HEK293 (cell line): ENCODE data around the gene UBA52.

Experiments
- KLF16 ChIP-seq: fragments of 450-650 bp; formaldehyde crosslinking; IDR thresholded peaks from 2 replicates; pipeline ENCODE4 v1.5.1; 2017; ENCODE audit warnings: missing biosample characterization, missing genetic modification characterization
- PRDM1 ChIP-seq: fragments of 450-650 bp; formaldehyde crosslinking; IDR thresholded peaks from 2 replicates; pipeline ENCODE4; 2016; ENCODE audit warnings: missing biosample characterization, missing genetic modification characterization
- TCF7L2 ChIP-seq: IDR thresholded peaks from 2 replicates; pipeline ENCODE4 v1.6.1; 2011; ENCODE audit warnings: low read depth, mild to moderate bottlenecking, inconsistent platforms, low read length, moderate library complexity, borderline replicate concordance
- ZEB2 ChIP-seq: fragments of 450-650 bp; formaldehyde crosslinking; IDR thresholded peaks from 2 replicates; pipeline ENCODE4 v1.5.1; 2016; ENCODE audit warnings: missing biosample characterization, missing genetic modification characterization
- ZFP37 ChIP-seq: fragments of 450-650 bp; formaldehyde crosslinking; IDR thresholded peaks from 2 replicates; pipeline ENCODE4 v1.5.1; 2016; ENCODE audit warnings: missing biosample characterization, missing genetic modification characterization
- ZNF335 ChIP-seq: fragments of 450-650 bp; formaldehyde crosslinking; conservative IDR thresholded peaks from 2 replicates; pipeline ENCODE4 v1.5.1; 2016; ENCODE audit warnings: missing biosample characterization, missing genetic modification characterization
- ZNF394 ChIP-seq: fragments of 450-650 bp; formaldehyde crosslinking; IDR thresholded peaks from 2 replicates; pipeline ENCODE4 v1.5.1; 2016; ENCODE audit warnings: missing biosample characterization, missing genetic modification characterization, mild to moderate bottlenecking, moderate library complexity, borderline replicate concordance
- ZNF423 ChIP-seq: fragments of 450-650 bp; formaldehyde crosslinking; IDR thresholded peaks from 2 replicates; pipeline ENCODE4 v1.5.1; 2016; ENCODE audit warnings: missing biosample characterization, missing genetic modification characterization
- ZNF639 ChIP-seq: fragments of 450-650 bp; formaldehyde crosslinking; IDR thresholded peaks from 2 replicates; pipeline ENCODE4 v1.5.1; 2016; ENCODE audit warnings: missing biosample characterization, missing genetic modification characterization
- ZNF707 ChIP-seq: fragments of 450-650 bp; formaldehyde crosslinking; IDR thresholded peaks from 2 replicates; pipeline ENCODE4 v1.5.1; 2016; ENCODE audit warnings: missing biosample characterization, missing genetic modification characterization
- ZNF76 ChIP-seq: fragments of 450-650 bp; formaldehyde crosslinking; IDR thresholded peaks from 2 replicates; pipeline ENCODE4; 2016; ENCODE audit warnings: low read depth, missing biosample characterization, missing genetic modification characterization, borderline replicate concordance
- TF ChIP-seq, protein P1 (sequence below): fragments of 450-650 bp; formaldehyde crosslinking; IDR thresholded peaks from 2 replicates; pipeline ENCODE4 v1.5.1; 2016; ENCODE audit warnings: missing biosample characterization, missing genetic modification characterization
- TF ChIP-seq, protein P2 (sequence below): fragments of 450-650 bp; formaldehyde crosslinking; IDR thresholded peaks from 2 replicates; pipeline ENCODE4 v1.5.1; 2016; ENCODE audit warnings: missing biosample characterization, missing genetic modification characterization, borderline replicate concordance
- TF ChIP-seq, protein P3 (sequence below): fragments of 450-650 bp; formaldehyde crosslinking; IDR thresholded peaks from 2 replicates; pipeline ENCODE4 v1.5.1; 2016; ENCODE audit warnings: missing biosample characterization, missing genetic modification characterization

DNA sequence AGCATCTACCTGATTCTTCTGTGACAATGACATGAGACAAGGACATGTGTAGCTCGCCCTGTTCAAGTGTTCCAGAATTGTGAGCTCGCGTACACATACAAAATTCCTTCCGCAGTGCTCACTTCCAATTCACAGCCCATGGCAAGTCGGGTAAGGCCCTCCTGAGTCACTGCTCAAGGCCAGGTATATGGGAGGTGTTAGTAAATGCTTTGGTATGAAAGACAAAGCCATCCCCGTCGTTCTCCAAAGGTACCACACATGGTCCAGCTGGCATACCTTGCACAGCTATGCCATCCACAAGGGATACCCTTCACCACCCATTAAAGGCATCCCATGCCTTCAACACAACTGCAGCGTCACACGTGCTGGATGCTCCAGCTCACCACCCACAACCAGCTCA is 45.3 kb upstream of the UBA52 start:
- no peak for TF ChIP-seq ZNF394 (tag by site-specific recombination)
- TF ChIP-seq, protein P1, sequence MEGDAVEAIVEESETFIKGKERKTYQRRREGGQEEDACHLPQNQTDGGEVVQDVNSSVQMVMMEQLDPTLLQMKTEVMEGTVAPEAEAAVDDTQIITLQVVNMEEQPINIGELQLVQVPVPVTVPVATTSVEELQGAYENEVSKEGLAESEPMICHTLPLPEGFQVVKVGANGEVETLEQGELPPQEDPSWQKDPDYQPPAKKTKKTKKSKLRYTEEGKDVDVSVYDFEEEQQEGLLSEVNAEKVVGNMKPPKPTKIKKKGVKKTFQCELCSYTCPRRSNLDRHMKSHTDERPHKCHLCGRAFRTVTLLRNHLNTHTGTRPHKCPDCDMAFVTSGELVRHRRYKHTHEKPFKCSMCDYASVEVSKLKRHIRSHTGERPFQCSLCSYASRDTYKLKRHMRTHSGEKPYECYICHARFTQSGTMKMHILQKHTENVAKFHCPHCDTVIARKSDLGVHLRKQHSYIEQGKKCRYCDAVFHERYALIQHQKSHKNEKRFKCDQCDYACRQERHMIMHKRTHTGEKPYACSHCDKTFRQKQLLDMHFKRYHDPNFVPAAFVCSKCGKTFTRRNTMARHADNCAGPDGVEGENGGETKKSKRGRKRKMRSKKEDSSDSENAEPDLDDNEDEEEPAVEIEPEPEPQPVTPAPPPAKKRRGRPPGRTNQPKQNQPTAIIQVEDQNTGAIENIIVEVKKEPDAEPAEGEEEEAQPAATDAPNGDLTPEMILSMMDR (tag by site-specific recombination) = no peak
- TF ChIP-seq, protein P2, sequence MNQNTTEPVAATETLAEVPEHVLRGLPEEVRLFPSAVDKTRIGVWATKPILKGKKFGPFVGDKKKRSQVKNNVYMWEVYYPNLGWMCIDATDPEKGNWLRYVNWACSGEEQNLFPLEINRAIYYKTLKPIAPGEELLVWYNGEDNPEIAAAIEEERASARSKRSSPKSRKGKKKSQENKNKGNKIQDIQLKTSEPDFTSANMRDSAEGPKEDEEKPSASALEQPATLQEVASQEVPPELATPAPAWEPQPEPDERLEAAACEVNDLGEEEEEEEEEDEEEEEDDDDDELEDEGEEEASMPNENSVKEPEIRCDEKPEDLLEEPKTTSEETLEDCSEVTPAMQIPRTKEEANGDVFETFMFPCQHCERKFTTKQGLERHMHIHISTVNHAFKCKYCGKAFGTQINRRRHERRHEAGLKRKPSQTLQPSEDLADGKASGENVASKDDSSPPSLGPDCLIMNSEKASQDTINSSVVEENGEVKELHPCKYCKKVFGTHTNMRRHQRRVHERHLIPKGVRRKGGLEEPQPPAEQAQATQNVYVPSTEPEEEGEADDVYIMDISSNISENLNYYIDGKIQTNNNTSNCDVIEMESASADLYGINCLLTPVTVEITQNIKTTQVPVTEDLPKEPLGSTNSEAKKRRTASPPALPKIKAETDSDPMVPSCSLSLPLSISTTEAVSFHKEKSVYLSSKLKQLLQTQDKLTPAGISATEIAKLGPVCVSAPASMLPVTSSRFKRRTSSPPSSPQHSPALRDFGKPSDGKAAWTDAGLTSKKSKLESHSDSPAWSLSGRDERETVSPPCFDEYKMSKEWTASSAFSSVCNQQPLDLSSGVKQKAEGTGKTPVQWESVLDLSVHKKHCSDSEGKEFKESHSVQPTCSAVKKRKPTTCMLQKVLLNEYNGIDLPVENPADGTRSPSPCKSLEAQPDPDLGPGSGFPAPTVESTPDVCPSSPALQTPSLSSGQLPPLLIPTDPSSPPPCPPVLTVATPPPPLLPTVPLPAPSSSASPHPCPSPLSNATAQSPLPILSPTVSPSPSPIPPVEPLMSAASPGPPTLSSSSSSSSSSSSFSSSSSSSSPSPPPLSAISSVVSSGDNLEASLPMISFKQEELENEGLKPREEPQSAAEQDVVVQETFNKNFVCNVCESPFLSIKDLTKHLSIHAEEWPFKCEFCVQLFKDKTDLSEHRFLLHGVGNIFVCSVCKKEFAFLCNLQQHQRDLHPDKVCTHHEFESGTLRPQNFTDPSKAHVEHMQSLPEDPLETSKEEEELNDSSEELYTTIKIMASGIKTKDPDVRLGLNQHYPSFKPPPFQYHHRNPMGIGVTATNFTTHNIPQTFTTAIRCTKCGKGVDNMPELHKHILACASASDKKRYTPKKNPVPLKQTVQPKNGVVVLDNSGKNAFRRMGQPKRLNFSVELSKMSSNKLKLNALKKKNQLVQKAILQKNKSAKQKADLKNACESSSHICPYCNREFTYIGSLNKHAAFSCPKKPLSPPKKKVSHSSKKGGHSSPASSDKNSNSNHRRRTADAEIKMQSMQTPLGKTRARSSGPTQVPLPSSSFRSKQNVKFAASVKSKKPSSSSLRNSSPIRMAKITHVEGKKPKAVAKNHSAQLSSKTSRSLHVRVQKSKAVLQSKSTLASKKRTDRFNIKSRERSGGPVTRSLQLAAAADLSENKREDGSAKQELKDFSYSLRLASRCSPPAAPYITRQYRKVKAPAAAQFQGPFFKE = no peak
- no peak for TF ChIP-seq ZFP37 (tag by site-specific recombination)
- TF ChIP-seq, protein P3, sequence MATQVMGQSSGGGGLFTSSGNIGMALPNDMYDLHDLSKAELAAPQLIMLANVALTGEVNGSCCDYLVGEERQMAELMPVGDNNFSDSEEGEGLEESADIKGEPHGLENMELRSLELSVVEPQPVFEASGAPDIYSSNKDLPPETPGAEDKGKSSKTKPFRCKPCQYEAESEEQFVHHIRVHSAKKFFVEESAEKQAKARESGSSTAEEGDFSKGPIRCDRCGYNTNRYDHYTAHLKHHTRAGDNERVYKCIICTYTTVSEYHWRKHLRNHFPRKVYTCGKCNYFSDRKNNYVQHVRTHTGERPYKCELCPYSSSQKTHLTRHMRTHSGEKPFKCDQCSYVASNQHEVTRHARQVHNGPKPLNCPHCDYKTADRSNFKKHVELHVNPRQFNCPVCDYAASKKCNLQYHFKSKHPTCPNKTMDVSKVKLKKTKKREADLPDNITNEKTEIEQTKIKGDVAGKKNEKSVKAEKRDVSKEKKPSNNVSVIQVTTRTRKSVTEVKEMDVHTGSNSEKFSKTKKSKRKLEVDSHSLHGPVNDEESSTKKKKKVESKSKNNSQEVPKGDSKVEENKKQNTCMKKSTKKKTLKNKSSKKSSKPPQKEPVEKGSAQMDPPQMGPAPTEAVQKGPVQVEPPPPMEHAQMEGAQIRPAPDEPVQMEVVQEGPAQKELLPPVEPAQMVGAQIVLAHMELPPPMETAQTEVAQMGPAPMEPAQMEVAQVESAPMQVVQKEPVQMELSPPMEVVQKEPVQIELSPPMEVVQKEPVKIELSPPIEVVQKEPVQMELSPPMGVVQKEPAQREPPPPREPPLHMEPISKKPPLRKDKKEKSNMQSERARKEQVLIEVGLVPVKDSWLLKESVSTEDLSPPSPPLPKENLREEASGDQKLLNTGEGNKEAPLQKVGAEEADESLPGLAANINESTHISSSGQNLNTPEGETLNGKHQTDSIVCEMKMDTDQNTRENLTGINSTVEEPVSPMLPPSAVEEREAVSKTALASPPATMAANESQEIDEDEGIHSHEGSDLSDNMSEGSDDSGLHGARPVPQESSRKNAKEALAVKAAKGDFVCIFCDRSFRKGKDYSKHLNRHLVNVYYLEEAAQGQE (tag by site-specific recombination) = no peak
- TF ChIP-seq ZNF423 (tag by site-specific recombination) = no peak
- no peak for TF ChIP-seq KLF16 (tag by site-specific recombination)
- TF ChIP-seq ZNF335 (tag by site-specific recombination) = no peak
- TF ChIP-seq PRDM1 (tag by site-specific recombination) = no peak
- TF ChIP-seq ZEB2 (tag by site-specific recombination) = no peak
- TF ChIP-seq ZNF707 (tag by site-specific recombination) = no peak
- TF ChIP-seq TCF7L2 = no peak
- no peak for TF ChIP-seq ZNF76 (tag by site-specific recombination)
- TF ChIP-seq ZNF639 (tag by site-specific recombination) = no peak
